GM12872 (cell line): ENCODE results near the gene HSPA9.

ENCODE experiments used
- TF ChIP-seq, protein P1 (sequence below): IDR thresholded peaks from 3 replicates; pipeline ENCODE4 v1.5.1; 2011; ENCODE audit warnings: low read depth, mild to moderate bottlenecking, low read length, moderate library complexity; ENCODE audit not compliant: insufficient read depth

HSPA9 gene

DNA sequence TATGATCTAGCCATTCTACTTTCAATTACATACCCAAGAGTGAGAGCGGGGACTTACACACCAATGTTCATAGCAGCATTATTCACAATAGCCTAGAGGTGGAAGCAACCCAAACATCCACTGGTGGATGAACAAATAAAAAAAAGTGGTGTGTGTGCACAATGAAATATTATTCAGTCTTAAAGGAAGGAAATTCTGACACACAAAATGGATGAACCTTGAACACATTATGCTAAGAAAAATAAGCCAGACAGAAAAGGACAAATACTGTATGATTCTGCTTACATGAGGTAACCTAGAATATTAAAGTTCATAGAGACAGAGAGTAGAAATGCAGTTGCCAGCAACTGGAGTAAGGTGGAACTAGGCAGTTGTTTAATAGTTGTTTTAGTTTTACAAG, 54.2 kb downstream of the HSPA9 start:
- TF ChIP-seq, protein P1, sequence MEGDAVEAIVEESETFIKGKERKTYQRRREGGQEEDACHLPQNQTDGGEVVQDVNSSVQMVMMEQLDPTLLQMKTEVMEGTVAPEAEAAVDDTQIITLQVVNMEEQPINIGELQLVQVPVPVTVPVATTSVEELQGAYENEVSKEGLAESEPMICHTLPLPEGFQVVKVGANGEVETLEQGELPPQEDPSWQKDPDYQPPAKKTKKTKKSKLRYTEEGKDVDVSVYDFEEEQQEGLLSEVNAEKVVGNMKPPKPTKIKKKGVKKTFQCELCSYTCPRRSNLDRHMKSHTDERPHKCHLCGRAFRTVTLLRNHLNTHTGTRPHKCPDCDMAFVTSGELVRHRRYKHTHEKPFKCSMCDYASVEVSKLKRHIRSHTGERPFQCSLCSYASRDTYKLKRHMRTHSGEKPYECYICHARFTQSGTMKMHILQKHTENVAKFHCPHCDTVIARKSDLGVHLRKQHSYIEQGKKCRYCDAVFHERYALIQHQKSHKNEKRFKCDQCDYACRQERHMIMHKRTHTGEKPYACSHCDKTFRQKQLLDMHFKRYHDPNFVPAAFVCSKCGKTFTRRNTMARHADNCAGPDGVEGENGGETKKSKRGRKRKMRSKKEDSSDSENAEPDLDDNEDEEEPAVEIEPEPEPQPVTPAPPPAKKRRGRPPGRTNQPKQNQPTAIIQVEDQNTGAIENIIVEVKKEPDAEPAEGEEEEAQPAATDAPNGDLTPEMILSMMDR = no peak

GRCh38 chr5:138517437-138517836, 57.8 kb downstream of the HSPA9 start:
- TF ChIP-seq, protein P1 = no peak

DNA sequence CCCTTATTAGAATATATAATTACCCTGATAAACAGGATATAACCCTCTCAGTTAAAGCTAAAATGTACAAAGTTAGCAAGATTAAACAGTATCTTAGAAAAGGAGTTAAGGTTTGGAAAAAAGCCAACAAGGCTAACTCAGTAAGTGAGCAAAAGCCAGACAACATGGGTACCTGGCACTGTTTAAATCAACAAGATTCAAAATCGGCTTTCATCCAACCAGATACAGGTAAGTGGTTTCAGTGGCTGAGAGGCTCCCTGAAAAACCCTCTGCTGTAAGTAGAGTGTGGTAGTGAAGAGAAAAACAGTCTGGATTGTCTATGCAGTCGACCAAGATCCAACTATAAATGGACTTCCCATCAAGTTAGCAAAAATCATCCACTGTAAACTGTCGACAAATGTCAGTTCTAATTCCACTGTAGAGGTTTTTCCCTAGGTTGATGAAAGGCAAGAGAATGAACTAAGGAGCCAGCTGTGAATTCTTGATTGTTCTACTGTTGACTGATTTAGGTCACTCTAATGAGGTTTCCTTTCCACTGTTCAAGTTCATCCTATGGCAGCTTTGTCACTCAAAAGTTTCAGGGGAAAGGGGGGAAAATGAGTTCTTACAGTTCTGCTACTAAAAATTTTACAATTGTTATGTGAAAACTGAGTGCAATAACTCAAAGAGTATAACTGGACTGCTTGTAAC, 59.5 kb downstream of the HSPA9 start:
- TF ChIP-seq, protein P1 = no peak

GRCh38 chr5:138514021-138514420, 61.2 kb downstream of the HSPA9 start:
- TF ChIP-seq, protein P1 = no peak

- TF ChIP-seq, protein P1 = no peak
Measured at GRCh38 chr5:138508958-138509357, 66.2 kb downstream of the HSPA9 start.

- TF ChIP-seq, protein P1 = no peak
Measured at GRCh38 chr5:138506370-138507306, 68.6 kb downstream of the HSPA9 start.

GRCh38 chr5:138504799-138505198, 70.4 kb downstream of the HSPA9 start:
- TF ChIP-seq, protein P1 = no peak
